ENCODE data around the gene ECSIT. TPM values are rescaled to one million over a fixed set of nuclear protein-coding genes. Genes with fewer than 3 reads are reported as not detected.

The ECSIT gene
- total and polyA plus RNA-seq, 2 donors (not counting 1 experiment from before 2014, with no cell fraction given) = 45.6 to 63.1 TPM

- Mint-ChIP-seq H3K4me3 (no peak overlapping the region), H3K27ac (no peak overlapping the region), H3K9me3 (ENCODE audit: insufficient read depth) (no peaks in the 10 kb centered on the region), H3K27me3 (no peaks in the 10 kb centered on the region), H3K4me1 (no peaks in the 10 kb centered on the region)
- no peak for TF ChIP-seq EZH2 (IDR thresholded peaks at IDR 0.05; ENCODE audit: borderline replicate concordance, insufficient read depth, low read depth, low read length, poor library complexity, severe bottlenecking)
- TF ChIP-seq CTCF (IDR thresholded peaks at IDR 0.05) = no peak
- H3K9ac ChIP-seq (ENCODE audit: low read length) = no peak overlapping the region
- no peaks in the 10 kb centered on the region for H3K36me3 ChIP-seq (replicated peaks in 1 of 2; ENCODE audit: control extremely low read depth in 1 of 2, control insufficient read depth in 1 of 2, extremely low read depth in 1 of 2, insufficient read depth in 2 of 2, low read length in 1 of 2)
- no peaks in the 10 kb centered on the region for H4K20me1 ChIP-seq (ENCODE audit: control insufficient read depth, insufficient read depth, low read length, poor library complexity, severe bottlenecking)
- CTCF ChIA-PET = no interaction called here
- H2AFZ ChIP-seq (ENCODE audit: insufficient read depth, low read depth, low read length, poor library complexity, severe bottlenecking) = no peak overlapping the region
- peaks cover 0 to 1% (median 0%) of the 10 kb centered on the region in 4 experiments for H3K27me3 ChIP-seq (replicated peaks in 1 of 4; ENCODE audit: control extremely low read depth in 1 of 4, control insufficient read depth in 3 of 4, insufficient read depth in 4 of 4, low read length in 3 of 4)
- no peak for DNase-seq
- no peaks in the 10 kb centered on the region for H3K4me1 ChIP-seq (ENCODE audit: control insufficient read depth in 2 of 2, insufficient read depth in 2 of 2, low read length in 2 of 2)
- H3K79me2 ChIP-seq (ENCODE audit: control insufficient read depth, insufficient read depth, low read length) = no peaks in the 10 kb centered on the region
- no peak overlapping the region for H3K27ac ChIP-seq (ENCODE audit: low read length in 2 of 2)
- 34% methylated on average over 4 of the region's 8 CpGs for WGBS (ENCODE audit: insufficient coverage)
- H3K4me2 ChIP-seq (replicated peaks; ENCODE audit: low read depth, low read length, poor library complexity, severe bottlenecking) = no peak overlapping the region
- intact Hi-C loops (cut with micrococcal nuclease) = no loop called here
- no peaks in the 10 kb centered on the region for H3K9me3 ChIP-seq (ENCODE audit: control extremely low read depth in 1 of 3, control insufficient read depth in 2 of 3, insufficient read depth in 1 of 3, low read length in 2 of 3)
- POLR2A ChIA-PET = no interaction called here
- no peak overlapping the region for H3K4me3 ChIP-seq (ENCODE audit: control extremely low read depth in 1 of 5, extremely low read depth in 1 of 5, insufficient read depth in 1 of 5, low read depth in 2 of 5, low read length in 4 of 5)
- ATAC-seq (ENCODE audit: low read depth) = no peak
These were observed 63.3 kb downstream of the ECSIT start for GRCh38 chr19:11465600-11465999.

GRCh38 chr19:11464333-11465265 lies 64.3 kb downstream of the ECSIT start:
- H3K9me3 Mint-ChIP-seq (ENCODE audit: insufficient read depth) = no peaks in the 10 kb centered on the region
- H3K4me3 Mint-ChIP-seq = no peak overlapping the region
- H3K4me2 ChIP-seq (replicated peaks; ENCODE audit: low read depth, low read length, poor library complexity, severe bottlenecking) = no peak overlapping the region
- peaks cover 0 to 8% (median 0%) of the 10 kb centered on the region in 4 experiments for H3K27me3 ChIP-seq (replicated peaks in 1 of 4; ENCODE audit: control extremely low read depth in 1 of 4, control insufficient read depth in 3 of 4, insufficient read depth in 4 of 4, low read length in 3 of 4)
- CTCF ChIA-PET = no interaction called here
- no peak overlapping the region for H3K27ac ChIP-seq (ENCODE audit: low read length in 2 of 2)
- H3K4me1 ChIP-seq (ENCODE audit: control insufficient read depth in 2 of 2, insufficient read depth in 2 of 2, low read length in 2 of 2) = no peaks in the 10 kb centered on the region
- no peak overlapping the region for H3K27ac Mint-ChIP-seq
- no peaks in the 10 kb centered on the region for H3K36me3 ChIP-seq (replicated peaks in 1 of 2; ENCODE audit: control extremely low read depth in 1 of 2, control insufficient read depth in 1 of 2, extremely low read depth in 1 of 2, insufficient read depth in 2 of 2, low read length in 1 of 2)
- ATAC-seq (ENCODE audit: low read depth) (no peak), DNase-seq (no peak)
- WGBS (ENCODE audit: insufficient coverage) = 84% methylated on average over 11 of the region's 11 CpGs
- H3K4me1 Mint-ChIP-seq = no peaks in the 10 kb centered on the region
- POLR2A ChIA-PET = no interaction called here
- no peak overlapping the region for H3K9ac ChIP-seq (ENCODE audit: low read length)
- H3K79me2 ChIP-seq (ENCODE audit: control insufficient read depth, insufficient read depth, low read length) = no peaks in the 10 kb centered on the region
- TF ChIP-seq EZH2 (IDR thresholded peaks at IDR 0.05; ENCODE audit: borderline replicate concordance, insufficient read depth, low read depth, low read length, poor library complexity, severe bottlenecking) = no peak
- no peak for TF ChIP-seq CTCF (IDR thresholded peaks at IDR 0.05)
- H2AFZ ChIP-seq (ENCODE audit: insufficient read depth, low read depth, low read length, poor library complexity, severe bottlenecking) = no peak overlapping the region
- no peaks in the 10 kb centered on the region for H3K27me3 Mint-ChIP-seq
- H4K20me1 ChIP-seq (ENCODE audit: control insufficient read depth, insufficient read depth, low read length, poor library complexity, severe bottlenecking) = no peaks in the 10 kb centered on the region
- no peak overlapping the region for H3K4me3 ChIP-seq (ENCODE audit: control extremely low read depth in 1 of 5, extremely low read depth in 1 of 5, insufficient read depth in 1 of 5, low read depth in 2 of 5, low read length in 4 of 5)
- intact Hi-C loops (cut with micrococcal nuclease) = no loop called here
- H3K9me3 ChIP-seq (ENCODE audit: control extremely low read depth in 1 of 3, control insufficient read depth in 2 of 3, insufficient read depth in 1 of 3, low read length in 2 of 3) = peaks cover 0 to 4% (median 0%) of the 10 kb centered on the region in 3 donors

All from B cell (primary cell).